K562 (cell line): ENCODE results near the gene AP3S1. TPM values are rescaled to one million over a fixed set of nuclear protein-coding genes. Genes with fewer than 3 reads are reported as not detected.
A peak's percentile ranks its signal among the peaks of the same experiment; 100 is the strongest.

Experiments
- FIP1L1 ChIP-seq: fragments of 200-400 bp; formaldehyde crosslinking; IDR thresholded peaks from 2 replicates; pipeline ENCODE4 v1.6.1; 2018; ENCODE audit warnings: mild to moderate bottlenecking, low read depth, low read length; ENCODE audit not compliant: poor library complexity, severe bottlenecking
- FUS ChIP-seq: fragments of 200-400 bp; formaldehyde crosslinking; optimal IDR thresholded peaks from 2 replicates; pipeline ENCODE3; 2017; ENCODE audit warnings: low read depth, low read length
- HMGN3 ChIP-seq: IDR thresholded peaks from 2 replicates; pipeline ENCODE4 v1.6.1; 2011; ENCODE audit warnings: borderline replicate concordance, low read depth, mild to moderate bottlenecking, mixed read lengths, low read length; ENCODE audit not compliant: insufficient read length; ENCODE audit errors: extremely low read depth
- HNRNPL ChIP-seq: fragments of 200-400 bp; formaldehyde crosslinking; IDR thresholded peaks from 2 replicates; pipeline ENCODE4 v1.6.1; 2017; ENCODE audit warnings: low read depth, mild to moderate bottlenecking, low read length
- MED1 ChIP-seq: sonication (generic); formaldehyde crosslinking; IDR thresholded peaks from 2 replicates; pipeline ENCODE4 v1.8.1; 2023; ENCODE audit warnings: missing genetic modification reagents, borderline replicate concordance
- POLR2G ChIP-seq: fragments of 200-400 bp; formaldehyde crosslinking; IDR thresholded peaks from 2 replicates; pipeline ENCODE4 v1.6.1; 2017; ENCODE audit warnings: low read depth, mild to moderate bottlenecking, antibody characterized with exemption, low read length, moderate library complexity
- RBM22 ChIP-seq: fragments of 200-400 bp; formaldehyde crosslinking; IDR thresholded peaks from 2 replicates; pipeline ENCODE4 v1.6.1; 2018; ENCODE audit warnings: low read length, low read depth; ENCODE audit not compliant: poor library complexity, severe bottlenecking
- SNIP1 ChIP-seq: fragments of 450-650 bp; IDR thresholded peaks from 2 replicates; pipeline ENCODE4 v1.7.1; 2017; ENCODE audit warnings: low read depth, mild to moderate bottlenecking
- U2AF1 ChIP-seq: fragments of 200-400 bp; formaldehyde crosslinking; optimal IDR thresholded peaks from 2 replicates; pipeline ENCODE3; 2017; ENCODE audit warnings: mild to moderate bottlenecking, low read depth, low read length, moderate library complexity
- ZFX ChIP-seq: sonication (generic); formaldehyde crosslinking; IDR thresholded peaks from 2 replicates; pipeline ENCODE4 v1.8.0; 2022; ENCODE audit warnings: mild to moderate bottlenecking, missing genetic modification reagents, moderate library complexity
- polyA plus RNA-seq, 8 experiments: library from polyadenylated mRNA; depleted of rRNA in 4 of 8; stranded (reverse) in 5 of 8; unstranded in 3 of 8; fragments of >200 nt; fragmentation: Nextera tagmentation in 2 of 8; fragmentation: Illumina TruSeq in 1 of 8; extraction: Ambion mirVana in 2 of 8; extraction: Trizol in 1 of 8; gene quantifications; 2 replicates each; pipeline versions ENCODE4 v1.2.1 to v1.2.3, GENCODE V29; 2011 to 2014; ENCODE audit warnings: inconsistent platforms in 1 of 8, missing spikeins in 1 of 8
- total RNA-seq, 7 experiments: library from RNA; depleted of rRNA in 6 of 7; stranded (reverse); fragments of >200 nt in 6 of 7; fragmentation: Illumina TruSeq in 2 of 7; extraction: Trizol in 2 of 7; gene quantifications; 2 replicates each; pipeline versions ENCODE4 v1.2.1 to v1.2.3, GENCODE V29; 2011 to 2021; ENCODE audit warnings: low replicate concordance in 1 of 7
- TF ChIP-seq, protein P1 (sequence below): sonication (generic); formaldehyde crosslinking; IDR thresholded peaks from 2 replicates; pipeline ENCODE4 v1.8.0; 2022; ENCODE audit warnings: missing genetic modification reagents, mild to moderate bottlenecking, moderate library complexity, borderline replicate concordance
- TF ChIP-seq, protein P2 (sequence below): fragments of 450-650 bp; conservative IDR thresholded peaks from 2 replicates; pipeline ENCODE4 v1.6.1; 2016; ENCODE audit warnings: missing genetic modification characterization, low read depth, mild to moderate bottlenecking, control low read depth, missing compliant biosample characterization
- TF ChIP-seq, protein P3 (sequence below), 2 experiments: IDR thresholded peaks; 2 replicates each; pipeline ENCODE4 v1.6.1; 2012; ENCODE audit warnings: improper control_type of control experiment in 2 of 2, low read depth in 2 of 2, low read length in 2 of 2, borderline replicate concordance in 1 of 2
- TF ChIP-seq, protein P4 (sequence below): sonication (generic); formaldehyde crosslinking; IDR thresholded peaks from 2 replicates; pipeline ENCODE4 v1.8.0; 2023; ENCODE audit warnings: mild to moderate bottlenecking, missing genetic modification reagents
- TF ChIP-seq, protein P5 (sequence below): fragments of 450-650 bp; formaldehyde crosslinking; IDR thresholded peaks from 2 replicates; pipeline ENCODE4 v1.4.0; 2020; ENCODE audit warnings: mild to moderate bottlenecking, moderate library complexity

AP3S1 gene
- total and polyA plus RNA-seq, 9 of the 15 experiments (the other 6 are each of a cell fraction or from before 2014, with no cell fraction given) = 46.1 to 106 (median 67.3) TPM

GRCh38 chr5:115842089-115842935 is 577 bp downstream of the AP3S1 start (continued):
- TF ChIP-seq, protein P1, sequence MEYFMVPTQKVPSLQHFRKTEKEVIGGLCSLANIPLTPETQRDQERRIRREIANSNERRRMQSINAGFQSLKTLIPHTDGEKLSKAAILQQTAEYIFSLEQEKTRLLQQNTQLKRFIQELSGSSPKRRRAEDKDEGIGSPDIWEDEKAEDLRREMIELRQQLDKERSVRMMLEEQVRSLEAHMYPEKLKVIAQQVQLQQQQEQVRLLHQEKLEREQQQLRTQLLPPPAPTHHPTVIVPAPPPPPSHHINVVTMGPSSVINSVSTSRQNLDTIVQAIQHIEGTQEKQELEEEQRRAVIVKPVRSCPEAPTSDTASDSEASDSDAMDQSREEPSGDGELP (CRISPR knock-in tag) = peak; percentile 85
- TF ChIP-seq RBM22 = peak; percentile 37
- TF ChIP-seq POLR2G = peak; percentile 56
- TF ChIP-seq, protein P2, sequence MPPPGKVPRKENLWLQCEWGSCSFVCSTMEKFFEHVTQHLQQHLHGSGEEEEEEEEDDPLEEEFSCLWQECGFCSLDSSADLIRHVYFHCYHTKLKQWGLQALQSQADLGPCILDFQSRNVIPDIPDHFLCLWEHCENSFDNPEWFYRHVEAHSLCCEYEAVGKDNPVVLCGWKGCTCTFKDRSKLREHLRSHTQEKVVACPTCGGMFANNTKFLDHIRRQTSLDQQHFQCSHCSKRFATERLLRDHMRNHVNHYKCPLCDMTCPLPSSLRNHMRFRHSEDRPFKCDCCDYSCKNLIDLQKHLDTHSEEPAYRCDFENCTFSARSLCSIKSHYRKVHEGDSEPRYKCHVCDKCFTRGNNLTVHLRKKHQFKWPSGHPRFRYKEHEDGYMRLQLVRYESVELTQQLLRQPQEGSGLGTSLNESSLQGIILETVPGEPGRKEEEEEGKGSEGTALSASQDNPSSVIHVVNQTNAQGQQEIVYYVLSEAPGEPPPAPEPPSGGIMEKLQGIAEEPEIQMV (tag) = 0 out of 2 replicates have a peak, but pooled peaks have one; percentile 56
- no peak for TF ChIP-seq MED1 (CRISPR knock-in tag)
- TF ChIP-seq, protein P3, sequence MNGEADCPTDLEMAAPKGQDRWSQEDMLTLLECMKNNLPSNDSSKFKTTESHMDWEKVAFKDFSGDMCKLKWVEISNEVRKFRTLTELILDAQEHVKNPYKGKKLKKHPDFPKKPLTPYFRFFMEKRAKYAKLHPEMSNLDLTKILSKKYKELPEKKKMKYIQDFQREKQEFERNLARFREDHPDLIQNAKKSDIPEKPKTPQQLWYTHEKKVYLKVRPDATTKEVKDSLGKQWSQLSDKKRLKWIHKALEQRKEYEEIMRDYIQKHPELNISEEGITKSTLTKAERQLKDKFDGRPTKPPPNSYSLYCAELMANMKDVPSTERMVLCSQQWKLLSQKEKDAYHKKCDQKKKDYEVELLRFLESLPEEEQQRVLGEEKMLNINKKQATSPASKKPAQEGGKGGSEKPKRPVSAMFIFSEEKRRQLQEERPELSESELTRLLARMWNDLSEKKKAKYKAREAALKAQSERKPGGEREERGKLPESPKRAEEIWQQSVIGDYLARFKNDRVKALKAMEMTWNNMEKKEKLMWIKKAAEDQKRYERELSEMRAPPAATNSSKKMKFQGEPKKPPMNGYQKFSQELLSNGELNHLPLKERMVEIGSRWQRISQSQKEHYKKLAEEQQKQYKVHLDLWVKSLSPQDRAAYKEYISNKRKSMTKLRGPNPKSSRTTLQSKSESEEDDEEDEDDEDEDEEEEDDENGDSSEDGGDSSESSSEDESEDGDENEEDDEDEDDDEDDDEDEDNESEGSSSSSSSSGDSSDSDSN (IDR thresholded peaks at IDR 0.05; ENCODE audit: borderline replicate concordance in 1 of 2, low read depth in 2 of 2, low read length in 2 of 2) = peak; percentile 19 to 48; a peak in 1 of 4 replicates
- TF ChIP-seq HMGN3 = peak; percentile 52
- TF ChIP-seq FIP1L1 = peak; percentile 83
- TF ChIP-seq, protein P4, sequence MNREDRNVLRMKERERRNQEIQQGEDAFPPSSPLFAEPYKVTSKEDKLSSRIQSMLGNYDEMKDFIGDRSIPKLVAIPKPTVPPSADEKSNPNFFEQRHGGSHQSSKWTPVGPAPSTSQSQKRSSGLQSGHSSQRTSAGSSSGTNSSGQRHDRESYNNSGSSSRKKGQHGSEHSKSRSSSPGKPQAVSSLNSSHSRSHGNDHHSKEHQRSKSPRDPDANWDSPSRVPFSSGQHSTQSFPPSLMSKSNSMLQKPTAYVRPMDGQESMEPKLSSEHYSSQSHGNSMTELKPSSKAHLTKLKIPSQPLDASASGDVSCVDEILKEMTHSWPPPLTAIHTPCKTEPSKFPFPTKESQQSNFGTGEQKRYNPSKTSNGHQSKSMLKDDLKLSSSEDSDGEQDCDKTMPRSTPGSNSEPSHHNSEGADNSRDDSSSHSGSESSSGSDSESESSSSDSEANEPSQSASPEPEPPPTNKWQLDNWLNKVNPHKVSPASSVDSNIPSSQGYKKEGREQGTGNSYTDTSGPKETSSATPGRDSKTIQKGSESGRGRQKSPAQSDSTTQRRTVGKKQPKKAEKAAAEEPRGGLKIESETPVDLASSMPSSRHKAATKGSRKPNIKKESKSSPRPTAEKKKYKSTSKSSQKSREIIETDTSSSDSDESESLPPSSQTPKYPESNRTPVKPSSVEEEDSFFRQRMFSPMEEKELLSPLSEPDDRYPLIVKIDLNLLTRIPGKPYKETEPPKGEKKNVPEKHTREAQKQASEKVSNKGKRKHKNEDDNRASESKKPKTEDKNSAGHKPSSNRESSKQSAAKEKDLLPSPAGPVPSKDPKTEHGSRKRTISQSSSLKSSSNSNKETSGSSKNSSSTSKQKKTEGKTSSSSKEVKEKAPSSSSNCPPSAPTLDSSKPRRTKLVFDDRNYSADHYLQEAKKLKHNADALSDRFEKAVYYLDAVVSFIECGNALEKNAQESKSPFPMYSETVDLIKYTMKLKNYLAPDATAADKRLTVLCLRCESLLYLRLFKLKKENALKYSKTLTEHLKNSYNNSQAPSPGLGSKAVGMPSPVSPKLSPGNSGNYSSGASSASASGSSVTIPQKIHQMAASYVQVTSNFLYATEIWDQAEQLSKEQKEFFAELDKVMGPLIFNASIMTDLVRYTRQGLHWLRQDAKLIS (CRISPR knock-in tag) = peak; percentile 37; the same call in 1 of the 2 replicates
- TF ChIP-seq, protein P5, sequence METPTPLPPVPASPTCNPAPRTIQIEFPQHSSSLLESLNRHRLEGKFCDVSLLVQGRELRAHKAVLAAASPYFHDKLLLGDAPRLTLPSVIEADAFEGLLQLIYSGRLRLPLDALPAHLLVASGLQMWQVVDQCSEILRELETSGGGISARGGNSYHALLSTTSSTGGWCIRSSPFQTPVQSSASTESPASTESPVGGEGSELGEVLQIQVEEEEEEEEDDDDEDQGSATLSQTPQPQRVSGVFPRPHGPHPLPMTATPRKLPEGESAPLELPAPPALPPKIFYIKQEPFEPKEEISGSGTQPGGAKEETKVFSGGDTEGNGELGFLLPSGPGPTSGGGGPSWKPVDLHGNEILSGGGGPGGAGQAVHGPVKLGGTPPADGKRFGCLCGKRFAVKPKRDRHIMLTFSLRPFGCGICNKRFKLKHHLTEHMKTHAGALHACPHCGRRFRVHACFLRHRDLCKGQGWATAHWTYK (CRISPR knock-in tag) = no peak
- TF ChIP-seq U2AF1 = peak; percentile 67
- TF ChIP-seq ZFX (CRISPR knock-in tag) = 0 out of 2 replicates have a peak, but pooled peaks have one; percentile 42
- TF ChIP-seq SNIP1 = no peak
- peak; percentile 96 for TF ChIP-seq HNRNPL
- TF ChIP-seq FUS = no peak
